Mammary epithelial cell (primary cell): ENCODE measurements around the gene CEP128.

ENCODE experiments used
- EZH2 ChIP-seq: IDR thresholded peaks from 2 replicates; pipeline ENCODE4 v1.6.1; 2012; ENCODE audit warnings: low read length, inconsistent platforms, borderline replicate concordance
- TF ChIP-seq, protein P1 (sequence below), 2 donors: IDR thresholded peaks in 1 of 2; conservative IDR thresholded peaks in 1 of 2; 2 replicates each; pipeline ENCODE4 v1.5.1; 2011 to 2012; ENCODE audit warnings: inconsistent platforms in 2 of 2, low read length in 2 of 2, mild to moderate bottlenecking in 2 of 2, control low read depth in 1 of 2, low read depth in 1 of 2; ENCODE audit not compliant: insufficient read depth in 1 of 2; ENCODE audit errors: extremely low read depth in 1 of 2

GRCh38 chr14:80554139-80554538, 387.4 kb downstream of the CEP128 start:
- TF ChIP-seq, protein P1, sequence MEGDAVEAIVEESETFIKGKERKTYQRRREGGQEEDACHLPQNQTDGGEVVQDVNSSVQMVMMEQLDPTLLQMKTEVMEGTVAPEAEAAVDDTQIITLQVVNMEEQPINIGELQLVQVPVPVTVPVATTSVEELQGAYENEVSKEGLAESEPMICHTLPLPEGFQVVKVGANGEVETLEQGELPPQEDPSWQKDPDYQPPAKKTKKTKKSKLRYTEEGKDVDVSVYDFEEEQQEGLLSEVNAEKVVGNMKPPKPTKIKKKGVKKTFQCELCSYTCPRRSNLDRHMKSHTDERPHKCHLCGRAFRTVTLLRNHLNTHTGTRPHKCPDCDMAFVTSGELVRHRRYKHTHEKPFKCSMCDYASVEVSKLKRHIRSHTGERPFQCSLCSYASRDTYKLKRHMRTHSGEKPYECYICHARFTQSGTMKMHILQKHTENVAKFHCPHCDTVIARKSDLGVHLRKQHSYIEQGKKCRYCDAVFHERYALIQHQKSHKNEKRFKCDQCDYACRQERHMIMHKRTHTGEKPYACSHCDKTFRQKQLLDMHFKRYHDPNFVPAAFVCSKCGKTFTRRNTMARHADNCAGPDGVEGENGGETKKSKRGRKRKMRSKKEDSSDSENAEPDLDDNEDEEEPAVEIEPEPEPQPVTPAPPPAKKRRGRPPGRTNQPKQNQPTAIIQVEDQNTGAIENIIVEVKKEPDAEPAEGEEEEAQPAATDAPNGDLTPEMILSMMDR (conservative IDR thresholded peaks at IDR 0.05 in 1 of 2, IDR thresholded peaks at IDR 0.05 in 1 of 2; ENCODE audit: extremely low read depth in 1 of 2, insufficient read depth in 1 of 2, low read depth in 1 of 2, low read length in 2 of 2), result no peak
- TF ChIP-seq EZH2, result no peak
